ENCODE results near the gene AANAT.

The AANAT gene

GRCh38 chr17:76466775-76467130, 650 bp upstream of the AANAT start:
- in situ Hi-C loops (cut with MboI; ENCODE audit: low sequenced_read_pairs), result loop anchor here (5.0 to 10.0 kb wide), 2 partner anchors 41 to 172 kb away; no protein-coding TSS in a partner anchor

- in situ Hi-C loops (cut with MboI; ENCODE audit: low sequenced_read_pairs), result loop anchor here (5.0 to 10.0 kb wide), 2 partner anchors 39 to 173 kb away; no protein-coding TSS in a partner anchor
Observed at GRCh38 chr17:76467809-76468633, 618 bp downstream of the AANAT start.

- in situ Hi-C loops (cut with MboI; ENCODE audit: low sequenced_read_pairs), result loop anchor here (5.0 to 10.0 kb wide), 2 partner anchors 39 to 174 kb away; no protein-coding TSS in a partner anchor
Observed at GRCh38 chr17:76468634-76469010, 1.2 kb downstream of the AANAT start.

- in situ Hi-C loops (cut with MboI; ENCODE audit: low sequenced_read_pairs), result loop anchor here (5.0 to 10.0 kb wide), 2 partner anchors 38 to 175 kb away; no protein-coding TSS in a partner anchor
Observed at GRCh38 chr17:76469076-76469990, 1.9 kb downstream of the AANAT start.

DNA sequence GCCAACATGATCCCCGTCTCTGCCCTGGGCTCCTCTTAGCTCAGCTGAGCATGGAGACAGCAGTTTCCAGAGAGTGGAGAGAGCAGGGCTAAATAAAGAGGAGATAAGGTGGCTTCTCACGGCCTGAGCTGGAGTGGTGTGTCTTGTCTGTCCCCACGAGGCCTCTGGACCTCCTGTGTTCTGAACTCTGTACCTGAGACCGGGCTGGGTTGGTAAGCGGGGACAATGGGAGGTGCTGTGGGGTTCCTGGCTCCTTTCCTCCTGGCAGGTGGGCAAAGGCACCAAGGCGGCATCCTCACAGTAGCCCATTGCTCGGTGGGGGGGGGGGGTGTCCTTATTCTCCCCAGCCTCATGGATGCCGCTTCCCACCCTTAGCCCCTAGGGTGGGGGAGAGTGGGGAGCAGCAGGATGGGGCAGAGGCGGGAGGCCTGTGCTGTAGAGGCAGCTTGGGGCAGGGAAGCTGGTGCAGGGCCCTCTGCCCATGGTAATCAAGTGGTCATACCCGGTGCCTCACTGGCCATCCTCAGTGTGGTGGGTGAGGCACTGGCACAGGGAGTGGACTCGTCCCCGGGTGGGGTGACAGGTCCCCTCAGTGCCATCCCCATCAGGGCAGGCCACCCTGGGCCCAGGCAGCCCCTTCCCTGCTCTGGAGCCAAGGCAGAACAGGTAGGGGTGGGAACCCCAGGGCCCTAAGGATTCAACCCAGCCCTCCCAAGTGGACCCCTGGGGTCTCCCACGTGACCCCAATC, 2.8 kb downstream of the AANAT start:
- in situ Hi-C loops (cut with MboI; ENCODE audit: low sequenced_read_pairs), result loop anchor here (5.0 to 10.0 kb wide), 2 partner anchors 37 to 175 kb away; no protein-coding TSS in a partner anchor

GRCh38 chr17:76471498-76472257, 4.3 kb downstream of the AANAT start:
- in situ Hi-C loops (cut with MboI; ENCODE audit: low sequenced_read_pairs), result no loop called here

DNA sequence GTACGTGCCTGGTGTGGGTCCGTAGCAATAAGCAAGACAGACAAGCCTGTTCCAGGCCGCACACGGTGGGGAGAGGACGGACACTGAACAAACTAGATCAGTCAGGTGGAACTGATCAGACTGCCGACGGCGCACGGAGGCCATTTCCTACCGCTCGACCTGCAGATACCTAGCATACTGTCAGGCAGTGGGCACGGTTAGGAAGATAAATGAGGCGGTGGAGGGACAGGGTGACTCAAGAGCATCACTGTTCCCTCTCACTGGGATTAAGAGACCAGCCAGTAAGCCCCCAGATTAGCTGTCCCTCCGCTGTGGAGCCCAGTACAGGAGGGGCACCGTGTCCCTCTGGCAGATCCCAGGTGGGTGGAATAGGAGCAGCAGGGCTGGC, 4.8 kb downstream of the AANAT start:
- in situ Hi-C loops (cut with MboI; ENCODE audit: low sequenced_read_pairs), result no loop called here

- in situ Hi-C loops (cut with MboI; ENCODE audit: low sequenced_read_pairs), result no loop called here
Observed at GRCh38 chr17:76472726-76473125, 5.3 kb downstream of the AANAT start.

GRCh38 chr17:76473541-76473985, 6.2 kb downstream of the AANAT start:
- in situ Hi-C loops (cut with MboI; ENCODE audit: low sequenced_read_pairs), result no loop called here

- in situ Hi-C loops (cut with MboI; ENCODE audit: low sequenced_read_pairs), result no loop called here
Observed at GRCh38 chr17:76474238-76474637, 6.8 kb downstream of the AANAT start.

DNA sequence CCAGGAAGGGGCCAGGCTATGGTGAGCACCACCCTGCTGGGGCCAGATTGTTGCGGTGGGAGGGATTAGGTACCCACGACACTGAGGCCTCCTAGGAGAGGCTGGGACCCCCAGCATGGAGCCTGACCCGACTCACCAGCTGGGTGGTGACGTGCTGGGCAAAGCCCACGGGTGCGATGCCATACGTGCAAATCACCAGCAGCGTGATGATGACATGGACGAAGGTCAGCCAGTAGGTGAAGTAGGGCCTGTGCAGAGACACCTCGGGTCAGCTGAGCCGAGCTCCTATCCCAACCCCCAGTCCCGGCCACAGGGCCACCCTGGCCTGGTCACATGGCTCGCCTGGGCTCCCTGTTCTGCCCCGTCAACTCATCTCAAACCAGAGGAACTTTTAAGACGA, 7.5 kb downstream of the AANAT start:
- in situ Hi-C loops (cut with MboI; ENCODE audit: low sequenced_read_pairs), result no loop called here

GRCh38 chr17:76475302-76475701, 7.9 kb downstream of the AANAT start:
- in situ Hi-C loops (cut with MboI; ENCODE audit: low sequenced_read_pairs), result no loop called here

- in situ Hi-C loops (cut with MboI; ENCODE audit: low sequenced_read_pairs), result no loop called here
Observed at GRCh38 chr17:76476736-76477135, 9.3 kb downstream of the AANAT start.

- in situ Hi-C loops (cut with MboI; ENCODE audit: low sequenced_read_pairs), result no loop called here
Observed at GRCh38 chr17:76477576-76477975, 10.2 kb downstream of the AANAT start.

- in situ Hi-C loops (cut with MboI; ENCODE audit: low sequenced_read_pairs), result no loop called here
Observed at GRCh38 chr17:76478097-76478496, 10.7 kb downstream of the AANAT start.

GRCh38 chr17:76478730-76479514, 11.5 kb downstream of the AANAT start:
- in situ Hi-C loops (cut with MboI; ENCODE audit: low sequenced_read_pairs), result no loop called here

DNA sequence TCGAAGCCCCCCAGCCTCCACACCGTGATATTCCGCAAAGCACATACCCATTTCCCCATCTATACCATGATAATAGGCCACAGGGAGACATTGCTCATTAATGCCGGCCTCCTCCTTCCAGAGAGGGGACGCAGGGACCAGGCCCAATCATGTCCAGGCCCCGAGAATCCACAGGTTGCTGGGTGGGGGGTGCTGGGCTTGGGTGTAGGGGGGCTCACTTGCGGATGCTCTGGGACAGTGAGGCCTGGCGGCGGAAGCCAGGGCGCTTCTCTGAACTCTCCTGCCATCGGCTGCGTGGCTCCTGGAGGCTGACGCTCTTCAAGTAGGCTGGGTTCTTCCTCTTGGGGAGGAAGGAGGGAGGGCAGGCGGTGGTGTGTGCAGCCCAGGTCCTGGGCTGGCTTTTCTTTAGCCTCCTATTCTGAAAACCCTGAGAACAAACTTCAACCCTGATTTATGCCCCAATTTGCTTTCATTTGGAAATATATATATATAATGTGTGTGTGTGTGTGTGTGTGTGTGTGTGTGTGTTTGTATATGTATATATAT, 12.2 kb downstream of the AANAT start:
- in situ Hi-C loops (cut with MboI; ENCODE audit: low sequenced_read_pairs), result loop anchor here (10.0 kb wide), 1 partner anchor 55 kb away; no protein-coding TSS in a partner anchor

- in situ Hi-C loops (cut with MboI; ENCODE audit: low sequenced_read_pairs), result loop anchor here (10.0 kb wide), 1 partner anchor 56 kb away; no protein-coding TSS in a partner anchor
Observed at GRCh38 chr17:76480632-76481031, 13.2 kb downstream of the AANAT start.

All from HL-60/S4 treated with retinoic acid at 250 ng/mL for 4 days and 3 days (cell line).